HG02970 (cell line): Measurements from ENCODE around the gene OSMR.
"Not testable (repeated sequence)": the region's sequence is repeated elsewhere in the genome, so short reads cannot be mapped to it uniquely, and the experiment has no call there.

Source experiments
- ATAC-seq: cut with Tn5 transposase; IDR thresholded peaks from one replicate; pipeline ENCODE4 v1.9.1; 2021; ENCODE audit warnings: mild to moderate bottlenecking, moderate library complexity, moderate number of reproducible peaks; ENCODE audit not compliant: unreplicated experiment, low FRiP score

Gene OSMR

GRCh38 chr5:38830521-38831051, 15.2 kb upstream of the OSMR start:
- ATAC-seq, result no peak

- no peak for ATAC-seq
Measured at GRCh38 chr5:38831117-38831516, 14.7 kb upstream of the OSMR start.

GRCh38 chr5:38831909-38832308, 13.9 kb upstream of the OSMR start:
- no peak for ATAC-seq

- no peak for ATAC-seq
Measured at GRCh38 chr5:38832810-38833209, 13.0 kb upstream of the OSMR start.

- ATAC-seq, result no peak
Measured at GRCh38 chr5:38835887-38836286, 9.9 kb upstream of the OSMR start.

- no peak for ATAC-seq
Measured at GRCh38 chr5:38837416-38837815, 8.4 kb upstream of the OSMR start.

GRCh38 chr5:38837932-38838331, 7.9 kb upstream of the OSMR start:
- ATAC-seq, result no peak

GRCh38 chr5:38843665-38844064, 2.1 kb upstream of the OSMR start:
- ATAC-seq, result no peak

GRCh38 chr5:38846379-38847011, 683 bp downstream of the OSMR start:
- no peak for ATAC-seq

- ATAC-seq, result no peak
Measured at GRCh38 chr5:38847559-38848347, 1.9 kb downstream of the OSMR start.

GRCh38 chr5:38848637-38849036, 2.8 kb downstream of the OSMR start:
- no peak for ATAC-seq

- ATAC-seq, result not testable (repeated sequence)
Measured at GRCh38 chr5:38851640-38852039, 5.8 kb downstream of the OSMR start.

GRCh38 chr5:38853753-38854470, 8.1 kb downstream of the OSMR start:
- ATAC-seq, result no peak

- no peak for ATAC-seq
Measured at GRCh38 chr5:38854907-38855306, 9.1 kb downstream of the OSMR start.

- ATAC-seq, result no peak
Measured at GRCh38 chr5:38856660-38857059, 10.8 kb downstream of the OSMR start.

GRCh38 chr5:38858839-38859238, 13.0 kb downstream of the OSMR start:
- ATAC-seq, result no peak

GRCh38 chr5:38861986-38862770, 16.4 kb downstream of the OSMR start:
- ATAC-seq, result not testable (repeated sequence)

- ATAC-seq, result no peak
Measured at GRCh38 chr5:38866362-38867031, 20.7 kb downstream of the OSMR start.

GRCh38 chr5:38867032-38867398, 21.2 kb downstream of the OSMR start:
- ATAC-seq, result no peak

- ATAC-seq, result no peak
Measured at GRCh38 chr5:38867416-38867815, 21.6 kb downstream of the OSMR start.
